ENCODE measurements around the gene SIGLEC1. TPM values are rescaled to one million over a fixed set of nuclear protein-coding genes. Genes with fewer than 3 reads are reported as not detected.

Gene SIGLEC1
- total RNA-seq, 1 donor from 2014 or later, result not detected

GRCh38 chr20:3693376-3693775 is 19.0 kb downstream of the SIGLEC1 start:
- no peaks in the 10 kb centered on the region for H3K27me3 ChIP-seq (ENCODE audit: control insufficient read depth, insufficient read depth, low read length)
- no peak for DNase-seq (ENCODE audit: low read depth)
- no peak overlapping the region for H3K4me3 ChIP-seq (ENCODE audit: low read depth, low read length)
- TF ChIP-seq, protein P1, sequence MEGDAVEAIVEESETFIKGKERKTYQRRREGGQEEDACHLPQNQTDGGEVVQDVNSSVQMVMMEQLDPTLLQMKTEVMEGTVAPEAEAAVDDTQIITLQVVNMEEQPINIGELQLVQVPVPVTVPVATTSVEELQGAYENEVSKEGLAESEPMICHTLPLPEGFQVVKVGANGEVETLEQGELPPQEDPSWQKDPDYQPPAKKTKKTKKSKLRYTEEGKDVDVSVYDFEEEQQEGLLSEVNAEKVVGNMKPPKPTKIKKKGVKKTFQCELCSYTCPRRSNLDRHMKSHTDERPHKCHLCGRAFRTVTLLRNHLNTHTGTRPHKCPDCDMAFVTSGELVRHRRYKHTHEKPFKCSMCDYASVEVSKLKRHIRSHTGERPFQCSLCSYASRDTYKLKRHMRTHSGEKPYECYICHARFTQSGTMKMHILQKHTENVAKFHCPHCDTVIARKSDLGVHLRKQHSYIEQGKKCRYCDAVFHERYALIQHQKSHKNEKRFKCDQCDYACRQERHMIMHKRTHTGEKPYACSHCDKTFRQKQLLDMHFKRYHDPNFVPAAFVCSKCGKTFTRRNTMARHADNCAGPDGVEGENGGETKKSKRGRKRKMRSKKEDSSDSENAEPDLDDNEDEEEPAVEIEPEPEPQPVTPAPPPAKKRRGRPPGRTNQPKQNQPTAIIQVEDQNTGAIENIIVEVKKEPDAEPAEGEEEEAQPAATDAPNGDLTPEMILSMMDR (IDR thresholded peaks at IDR 0.05; ENCODE audit: insufficient read depth, low read length, poor library complexity, severe bottlenecking), result no peak
- H3K36me3 ChIP-seq (ENCODE audit: control insufficient read depth, insufficient read depth, low read length), result no peaks in the 10 kb centered on the region

DNA sequence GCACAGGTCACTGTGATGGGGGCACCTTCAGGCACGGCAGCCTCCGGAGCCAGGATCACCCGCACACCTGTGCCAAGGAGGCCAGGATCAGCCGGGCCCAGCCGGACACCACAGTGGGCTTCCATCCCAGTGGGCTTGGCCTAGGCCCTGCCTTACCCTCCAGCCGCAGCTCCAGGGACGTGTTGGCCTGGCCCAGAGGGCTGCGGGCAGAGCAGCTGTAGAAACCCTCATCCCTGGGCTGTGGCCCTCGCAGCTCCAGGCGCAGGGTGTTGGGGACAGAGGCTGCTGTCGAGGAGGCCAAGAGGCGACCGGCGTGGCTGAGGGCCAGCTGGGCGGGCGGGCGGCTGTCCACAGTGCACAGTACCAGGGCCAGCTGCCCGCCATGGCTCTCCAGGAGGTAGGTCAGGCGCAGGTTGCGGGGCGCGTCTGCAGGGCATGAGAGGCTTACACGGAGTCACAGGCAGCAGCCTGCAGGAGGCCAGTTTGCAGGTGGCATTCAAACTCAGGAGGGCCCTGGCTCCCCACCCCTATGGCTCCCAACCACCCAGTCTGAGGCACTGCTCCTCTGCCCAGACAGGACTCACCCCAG is 19.6 kb downstream of the SIGLEC1 start:
- DNase-seq (ENCODE audit: low read depth), result no peak
- TF ChIP-seq, protein P1 (IDR thresholded peaks at IDR 0.05; ENCODE audit: insufficient read depth, low read length, poor library complexity, severe bottlenecking), result no peak
- Histone ChIP-seq H3K4me3 (ENCODE audit: low read depth, low read length) (no peak overlapping the region), H3K27me3 (ENCODE audit: control insufficient read depth, insufficient read depth, low read length) (no peaks in the 10 kb centered on the region), H3K36me3 (ENCODE audit: control insufficient read depth, insufficient read depth, low read length) (no peaks in the 10 kb centered on the region)

DNA sequence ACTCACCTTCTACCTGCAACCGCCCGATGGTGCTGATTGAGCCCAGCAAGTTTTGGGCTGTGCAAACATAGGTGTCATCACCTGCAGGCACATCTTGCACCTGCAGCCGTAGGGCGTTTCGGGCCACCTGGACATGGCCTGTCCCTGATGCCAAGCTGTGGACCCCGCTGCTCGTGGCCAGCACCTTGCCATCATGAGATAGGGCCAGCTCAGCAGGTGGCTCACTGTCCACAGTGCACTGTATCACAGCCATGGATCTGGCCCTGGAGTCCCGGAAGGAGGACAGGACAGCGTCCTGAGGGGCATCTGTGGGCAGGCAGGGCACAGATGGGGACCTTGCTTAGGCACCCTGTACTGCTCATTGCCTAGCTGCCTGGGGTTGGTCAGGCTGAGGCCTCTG is 20.5 kb downstream of the SIGLEC1 start:
- TF ChIP-seq, protein P1 (IDR thresholded peaks at IDR 0.05; ENCODE audit: insufficient read depth, low read length, poor library complexity, severe bottlenecking), result no peak
- Histone ChIP-seq H3K4me3 (ENCODE audit: low read depth, low read length) (no peak overlapping the region), H3K36me3 (ENCODE audit: control insufficient read depth, insufficient read depth, low read length) (no peaks in the 10 kb centered on the region), H3K27me3 (ENCODE audit: control insufficient read depth, insufficient read depth, low read length) (no peaks in the 10 kb centered on the region)
- no peak for DNase-seq (ENCODE audit: low read depth)

GRCh38 chr20:3691306-3691705 is 21.1 kb downstream of the SIGLEC1 start:
- no peak for DNase-seq (ENCODE audit: low read depth)
- TF ChIP-seq, protein P1 (IDR thresholded peaks at IDR 0.05; ENCODE audit: insufficient read depth, low read length, poor library complexity, severe bottlenecking), result no peak
- Histone ChIP-seq H3K36me3 (ENCODE audit: control insufficient read depth, insufficient read depth, low read length) (no peaks in the 10 kb centered on the region), H3K27me3 (ENCODE audit: control insufficient read depth, insufficient read depth, low read length) (no peaks in the 10 kb centered on the region), H3K4me3 (ENCODE audit: low read depth, low read length) (no peak overlapping the region)

- Histone ChIP-seq H3K4me3 (ENCODE audit: low read depth, low read length) (no peak overlapping the region), H3K36me3 (ENCODE audit: control insufficient read depth, insufficient read depth, low read length) (no peaks in the 10 kb centered on the region), H3K27me3 (ENCODE audit: control insufficient read depth, insufficient read depth, low read length) (no peaks in the 10 kb centered on the region)
- no peak for DNase-seq (ENCODE audit: low read depth)
- TF ChIP-seq, protein P1 (IDR thresholded peaks at IDR 0.05; ENCODE audit: insufficient read depth, low read length, poor library complexity, severe bottlenecking), result no peak
Observed at GRCh38 chr20:3690413-3690812, 22.0 kb downstream of the SIGLEC1 start.

DNA sequence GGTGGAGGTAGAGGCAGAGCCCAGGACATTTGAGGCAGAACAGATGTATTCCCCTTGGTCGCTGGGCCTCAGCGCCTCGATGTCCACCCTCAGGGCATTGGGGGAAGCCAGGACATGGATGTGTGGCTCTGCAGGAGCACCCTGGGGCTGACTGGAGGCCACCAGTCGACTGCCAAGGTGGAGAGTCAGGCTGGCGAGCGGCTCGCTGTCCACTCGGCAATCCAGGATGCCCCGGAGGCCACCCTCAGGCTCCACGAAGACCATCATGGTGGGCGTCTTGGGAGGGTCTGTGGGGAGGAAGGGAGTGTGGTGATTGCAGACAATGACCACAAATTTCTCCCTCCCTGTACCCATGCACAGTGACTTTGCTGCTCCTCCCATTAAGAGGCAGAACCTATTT is 22.4 kb downstream of the SIGLEC1 start:
- Histone ChIP-seq H3K4me3 (ENCODE audit: low read depth, low read length) (no peak overlapping the region), H3K27me3 (ENCODE audit: control insufficient read depth, insufficient read depth, low read length) (peaks cover 2% of the 10 kb centered on the region), H3K36me3 (ENCODE audit: control insufficient read depth, insufficient read depth, low read length) (no peaks in the 10 kb centered on the region)
- TF ChIP-seq, protein P1 (IDR thresholded peaks at IDR 0.05; ENCODE audit: insufficient read depth, low read length, poor library complexity, severe bottlenecking), result no peak
- no peak for DNase-seq (ENCODE audit: low read depth)
